SK-N-SH treated with all-trans-retinoic acid at 6 μM for 48 hours (cell line): ENCODE data around the gene GBGT1.

Source experiments
- ATAC-seq: fragments of 200-7000 bp; cut with Tn5 transposase; 3 replicates; pipeline ENCODE4 v1.9.1; 2020; ENCODE audit warnings: mild to moderate bottlenecking, moderate library complexity
- ARNTL ChIP-seq: fragments of 450-650 bp; formaldehyde crosslinking; IDR thresholded peaks from 2 replicates; pipeline ENCODE4 v1.5.0; 2020; ENCODE audit warnings: low read depth, mild to moderate bottlenecking, moderate library complexity, borderline replicate concordance
- BACH2 ChIP-seq: fragments of 250-450 bp; sonication (Bioruptor Pico); IDR thresholded peaks from 2 replicates; pipeline ENCODE4 v1.9.0; 2021; ENCODE audit warnings: mild to moderate bottlenecking, borderline replicate concordance
- CREB5 ChIP-seq: fragments of 250-450 bp; sonication (Bioruptor Pico); IDR thresholded peaks from 2 replicates; pipeline ENCODE4 v1.5.1; 2020; ENCODE audit warnings: low read depth, mild to moderate bottlenecking, moderate library complexity
- CSDC2 ChIP-seq: fragments of 250-450 bp; sonication (Bioruptor Pico); IDR thresholded peaks from 2 replicates; pipeline ENCODE4 v1.5.0; 2020; ENCODE audit warnings: mild to moderate bottlenecking, moderate library complexity
- CSRNP3 ChIP-seq: fragments of 250-450 bp; sonication (Bioruptor Pico); IDR thresholded peaks from 2 replicates; pipeline ENCODE4 v1.5.1; 2021; ENCODE audit warnings: mild to moderate bottlenecking, moderate library complexity
- ESRRG ChIP-seq: fragments of 250-450 bp; sonication (Bioruptor Pico); IDR thresholded peaks from 2 replicates; pipeline ENCODE4 v1.6.1; 2021; ENCODE audit warnings: mild to moderate bottlenecking
- GLIS3 ChIP-seq: fragments of 250-450 bp; sonication (Bioruptor Pico); IDR thresholded peaks from 2 replicates; pipeline ENCODE4 v1.5.0; 2020; ENCODE audit warnings: mild to moderate bottlenecking, moderate library complexity
- ISL1 ChIP-seq: fragments of 250-450 bp; sonication (Bioruptor Pico); IDR thresholded peaks from 2 replicates; pipeline ENCODE4 v2.1.2; 2022; ENCODE audit warnings: mild to moderate bottlenecking, moderate library complexity
- OSR1 ChIP-seq: fragments of 250-450 bp; sonication (Bioruptor Pico); IDR thresholded peaks from 2 replicates; pipeline ENCODE4 v1.8.0; 2022; ENCODE audit warnings: moderate library complexity, mild to moderate bottlenecking, inconsistent platforms
- PATZ1 ChIP-seq: fragments of 250-450 bp; sonication (Bioruptor Pico); IDR thresholded peaks from 2 replicates; pipeline ENCODE4 v1.8.0; 2020; ENCODE audit warnings: mild to moderate bottlenecking, moderate library complexity, borderline replicate concordance
- POU6F1 ChIP-seq: fragments of 250-450 bp; sonication (Bioruptor Pico); IDR thresholded peaks from 2 replicates; pipeline ENCODE4 v1.8.0; 2021; ENCODE audit warnings: low read depth, mild to moderate bottlenecking, moderate library complexity, borderline replicate concordance
- PPARA ChIP-seq: fragments of 250-450 bp; sonication (Bioruptor Pico); IDR thresholded peaks from 2 replicates; pipeline ENCODE4 v1.5.0; 2020; ENCODE audit warnings: mild to moderate bottlenecking, borderline replicate concordance
- RARB ChIP-seq: fragments of 250-450 bp; sonication (Bioruptor Pico); IDR thresholded peaks from 2 replicates; pipeline ENCODE4 v1.8.0; 2021; ENCODE audit warnings: mild to moderate bottlenecking, moderate library complexity
- SNAI2 ChIP-seq: fragments of 250-450 bp; sonication (Bioruptor Pico); IDR thresholded peaks from 2 replicates; pipeline ENCODE4 v1.5.0; 2020; ENCODE audit warnings: mild to moderate bottlenecking, moderate library complexity
- TCF4 ChIP-seq: fragments of 250-450 bp; sonication (Bioruptor Pico); IDR thresholded peaks from 2 replicates; pipeline ENCODE4 v1.8.0; 2021; ENCODE audit warnings: mild to moderate bottlenecking, moderate library complexity, borderline replicate concordance
- TOX ChIP-seq: fragments of 250-450 bp; sonication (Bioruptor Pico); IDR thresholded peaks from 2 replicates; pipeline ENCODE4 v1.8.0; 2021; ENCODE audit warnings: mild to moderate bottlenecking, moderate library complexity, borderline replicate concordance
- ZC3H10 ChIP-seq: fragments of 250-450 bp; sonication (Bioruptor Pico); IDR thresholded peaks from 2 replicates; pipeline ENCODE4 v1.5.1; 2021; ENCODE audit warnings: mild to moderate bottlenecking, moderate library complexity
- ZFP3 ChIP-seq: fragments of 250-450 bp; sonication (Bioruptor Pico); IDR thresholded peaks from 2 replicates; pipeline ENCODE4 v1.5.0; 2020; ENCODE audit warnings: mild to moderate bottlenecking, moderate library complexity
- ZFP30 ChIP-seq: fragments of 450-650 bp; formaldehyde crosslinking; IDR thresholded peaks from 2 replicates; pipeline ENCODE4 v1.5.0; 2022; ENCODE audit warnings: mild to moderate bottlenecking, moderate library complexity
- ZNF70 ChIP-seq: fragments of 450-650 bp; formaldehyde crosslinking; IDR thresholded peaks from 2 replicates; pipeline ENCODE4 v1.5.0; 2020; ENCODE audit warnings: mild to moderate bottlenecking, moderate library complexity
- ZNF8 ChIP-seq: fragments of 450-650 bp; formaldehyde crosslinking; IDR thresholded peaks from 2 replicates; pipeline ENCODE4 v1.5.0; 2020; ENCODE audit warnings: mild to moderate bottlenecking, moderate library complexity
- TF ChIP-seq, protein P1 (sequence below): fragments of 250-450 bp; sonication (Bioruptor Pico); IDR thresholded peaks from 2 replicates; pipeline ENCODE4 v1.5.0; 2020; ENCODE audit warnings: mild to moderate bottlenecking, moderate library complexity

GBGT1 gene

GRCh38 chr9:133132174-133132573 lies 31.5 kb downstream of the GBGT1 start (continued):
- TF ChIP-seq CREB5 (CRISPR knock-in tag) = no peak
- no peak for TF ChIP-seq ZNF8 (CRISPR knock-in tag)
- TF ChIP-seq PPARA (CRISPR knock-in tag) = no peak
- TF ChIP-seq ESRRG = no peak
- no peak for TF ChIP-seq BACH2
- TF ChIP-seq, all 23 proteins: peak for 0

DNA sequence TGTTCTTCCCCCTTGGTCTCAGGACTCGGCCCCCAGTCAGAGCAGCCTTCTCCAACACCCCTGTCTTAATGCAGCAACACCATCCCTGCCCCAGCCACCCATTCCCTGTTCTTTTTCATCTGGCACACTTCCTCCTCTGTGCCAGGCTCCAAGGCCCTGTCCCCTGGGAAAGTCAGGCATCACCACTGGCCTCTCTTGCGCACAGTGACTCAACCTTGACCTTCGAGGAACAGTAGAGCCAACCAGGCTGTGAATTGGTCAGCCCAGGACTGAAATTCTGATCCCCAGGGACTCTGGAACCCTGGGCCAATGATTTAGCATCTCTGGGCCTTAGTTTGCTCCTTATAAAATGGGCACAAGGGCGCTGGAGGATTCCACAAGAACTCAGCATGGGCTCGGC lies 32.2 kb downstream of the GBGT1 start:
- no peak for ATAC-seq
- no peak for TF ChIP-seq TOX (CRISPR knock-in tag)
- no peak for TF ChIP-seq CSRNP3
- no peak for TF ChIP-seq PPARA (CRISPR knock-in tag)
- TF ChIP-seq ZFP30 = no peak
- no peak for TF ChIP-seq ZFP3
- no peak for TF ChIP-seq ZC3H10 (CRISPR knock-in tag)
- no peak for TF ChIP-seq CREB5 (CRISPR knock-in tag)
- no peak for TF ChIP-seq OSR1 (CRISPR knock-in tag)
- no peak for TF ChIP-seq RARB (CRISPR knock-in tag)
- TF ChIP-seq BACH2 = no peak
- TF ChIP-seq CSDC2 (CRISPR knock-in tag) = no peak
- no peak for TF ChIP-seq ESRRG
- no peak for TF ChIP-seq ZNF8 (CRISPR knock-in tag)
- TF ChIP-seq GLIS3 = no peak
- no peak for TF ChIP-seq SNAI2 (CRISPR knock-in tag)
- no peak for TF ChIP-seq ISL1
- TF ChIP-seq, protein P1, sequence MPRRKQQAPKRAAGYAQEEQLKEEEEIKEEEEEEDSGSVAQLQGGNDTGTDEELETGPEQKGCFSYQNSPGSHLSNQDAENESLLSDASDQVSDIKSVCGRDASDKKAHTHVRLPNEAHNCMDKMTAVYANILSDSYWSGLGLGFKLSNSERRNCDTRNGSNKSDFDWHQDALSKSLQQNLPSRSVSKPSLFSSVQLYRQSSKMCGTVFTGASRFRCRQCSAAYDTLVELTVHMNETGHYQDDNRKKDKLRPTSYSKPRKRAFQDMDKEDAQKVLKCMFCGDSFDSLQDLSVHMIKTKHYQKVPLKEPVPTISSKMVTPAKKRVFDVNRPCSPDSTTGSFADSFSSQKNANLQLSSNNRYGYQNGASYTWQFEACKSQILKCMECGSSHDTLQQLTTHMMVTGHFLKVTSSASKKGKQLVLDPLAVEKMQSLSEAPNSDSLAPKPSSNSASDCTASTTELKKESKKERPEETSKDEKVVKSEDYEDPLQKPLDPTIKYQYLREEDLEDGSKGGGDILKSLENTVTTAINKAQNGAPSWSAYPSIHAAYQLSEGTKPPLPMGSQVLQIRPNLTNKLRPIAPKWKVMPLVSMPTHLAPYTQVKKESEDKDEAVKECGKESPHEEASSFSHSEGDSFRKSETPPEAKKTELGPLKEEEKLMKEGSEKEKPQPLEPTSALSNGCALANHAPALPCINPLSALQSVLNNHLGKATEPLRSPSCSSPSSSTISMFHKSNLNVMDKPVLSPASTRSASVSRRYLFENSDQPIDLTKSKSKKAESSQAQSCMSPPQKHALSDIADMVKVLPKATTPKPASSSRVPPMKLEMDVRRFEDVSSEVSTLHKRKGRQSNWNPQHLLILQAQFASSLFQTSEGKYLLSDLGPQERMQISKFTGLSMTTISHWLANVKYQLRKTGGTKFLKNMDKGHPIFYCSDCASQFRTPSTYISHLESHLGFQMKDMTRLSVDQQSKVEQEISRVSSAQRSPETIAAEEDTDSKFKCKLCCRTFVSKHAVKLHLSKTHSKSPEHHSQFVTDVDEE (CRISPR knock-in tag) = no peak
- no peak for TF ChIP-seq ZNF70 (CRISPR knock-in tag)
- TF ChIP-seq PATZ1 (CRISPR knock-in tag) = no peak
- no peak for TF ChIP-seq TCF4 (CRISPR knock-in tag)

GRCh38 chr9:133130685-133131244 lies 32.9 kb downstream of the GBGT1 start:
- no peak for ATAC-seq
- TF ChIP-seq CREB5 (CRISPR knock-in tag) = no peak
- no peak for TF ChIP-seq ZFP3
- no peak for TF ChIP-seq ESRRG
- no peak for TF ChIP-seq ARNTL (CRISPR knock-in tag)
- TF ChIP-seq OSR1 (CRISPR knock-in tag) = no peak
- no peak for TF ChIP-seq ZNF70 (CRISPR knock-in tag)
- no peak for TF ChIP-seq POU6F1 (CRISPR knock-in tag)
- no peak for TF ChIP-seq TCF4 (CRISPR knock-in tag)
- no peak for TF ChIP-seq PATZ1 (CRISPR knock-in tag)
- no peak for TF ChIP-seq GLIS3
- no peak for TF ChIP-seq ISL1
- no peak for TF ChIP-seq TOX (CRISPR knock-in tag)
- no peak for TF ChIP-seq RARB (CRISPR knock-in tag)
- TF ChIP-seq CSDC2 (CRISPR knock-in tag) = no peak
